Measurements from ENCODE around the gene NACC2.

The NACC2 gene

DNA sequence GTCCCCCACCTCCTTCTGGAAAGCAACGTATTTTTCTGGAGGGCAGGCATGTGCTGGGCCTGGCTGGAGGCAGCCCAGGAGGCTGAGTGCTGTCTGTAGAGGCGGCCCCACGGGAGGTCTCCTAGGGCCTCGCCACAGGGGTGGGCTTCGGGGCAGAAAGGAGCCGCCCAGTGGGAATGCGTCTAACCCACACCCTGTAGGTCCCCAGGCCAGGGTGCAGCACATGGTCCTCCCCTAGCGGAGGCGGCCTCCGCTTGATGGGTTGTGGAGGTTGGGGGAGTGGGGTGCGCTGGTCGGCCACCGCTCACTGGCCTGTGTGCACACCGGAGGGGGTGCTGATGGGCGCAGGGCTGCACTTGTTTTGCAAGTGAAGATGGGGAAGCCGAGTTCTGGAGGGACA lies 85.6 kb downstream of the NACC2 start:
- DNase-seq: no peak

DNA sequence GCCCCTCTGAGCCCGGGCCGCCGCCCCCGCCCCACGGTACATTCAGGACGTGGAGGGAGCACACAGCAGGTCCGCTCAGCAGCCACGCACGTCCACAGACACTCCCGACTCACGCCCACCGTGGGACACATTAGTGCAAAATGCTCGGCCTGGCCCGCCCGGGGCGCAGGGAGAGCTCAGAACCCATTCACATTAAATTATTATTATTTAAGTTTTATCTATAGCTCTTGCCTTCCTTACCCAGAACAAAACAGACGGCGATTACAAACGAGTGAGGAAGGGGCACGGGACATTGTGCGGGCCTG lies 86.4 kb downstream of the NACC2 start:
- DNase-seq: no peak

DNA sequence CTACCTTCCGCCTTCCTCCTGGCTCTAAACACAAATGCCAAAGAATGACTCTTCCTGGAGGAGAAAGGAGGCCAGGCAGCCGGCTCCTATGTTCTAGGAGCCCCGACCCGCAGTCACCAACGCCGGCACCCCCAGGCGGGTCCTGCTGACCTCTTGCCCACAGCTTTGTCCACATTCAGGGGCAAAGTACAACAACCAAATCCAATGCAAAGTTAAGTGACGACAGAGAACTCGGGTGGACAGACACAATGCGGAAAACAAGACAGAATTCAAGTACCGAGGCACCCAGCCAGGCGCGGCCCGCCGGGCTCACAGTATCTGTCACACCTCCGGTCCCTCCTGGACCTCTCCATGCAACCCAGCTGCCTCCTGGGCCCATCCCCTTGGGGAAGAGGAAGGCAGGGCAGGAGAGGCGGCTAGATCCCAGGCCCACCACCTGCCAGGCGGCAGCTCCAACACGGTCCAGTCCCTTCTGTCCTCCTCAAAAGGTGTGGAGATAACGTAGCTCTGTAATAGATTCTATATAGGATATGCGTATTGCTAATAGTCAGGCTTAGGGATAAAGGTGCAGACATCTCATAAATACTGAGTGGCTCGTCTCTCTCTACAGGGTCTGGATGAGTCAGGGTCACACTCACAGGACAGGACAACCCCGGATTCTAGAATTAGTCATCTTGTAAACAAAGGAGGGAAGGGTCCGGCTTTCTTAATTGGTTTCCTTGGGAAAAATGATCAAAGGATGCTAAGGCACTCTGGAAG lies 87.0 kb downstream of the NACC2 start:
- DNase-seq: no peak

DNA sequence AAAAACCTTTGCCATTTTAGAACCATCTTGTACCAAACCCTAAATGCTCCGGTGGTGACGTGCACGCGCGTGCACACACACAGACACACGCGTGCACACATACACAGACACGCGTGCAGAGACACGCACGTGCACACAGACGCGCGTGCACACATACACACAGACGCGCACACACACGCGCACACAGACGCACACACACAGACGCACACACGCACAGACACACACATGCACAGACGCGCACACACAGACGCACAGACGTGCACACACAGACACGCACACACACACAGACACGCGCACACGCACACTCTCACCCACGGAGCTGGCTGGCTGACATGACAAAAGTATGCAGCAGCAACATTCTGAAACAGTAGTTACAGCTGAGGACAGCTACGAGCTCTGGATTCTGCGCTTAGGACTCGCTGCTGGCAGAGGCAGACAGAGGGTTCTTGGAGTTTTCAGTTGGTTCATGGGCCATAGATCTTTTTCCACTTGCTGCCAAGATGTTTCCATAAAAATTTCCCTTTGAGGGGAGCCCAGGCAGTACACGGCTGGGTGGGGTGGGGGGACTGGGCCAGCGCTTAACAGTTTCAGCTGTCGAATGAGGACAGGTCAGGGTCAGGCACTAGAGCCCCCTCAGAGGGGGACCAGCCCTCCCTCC lies 87.7 kb downstream of the NACC2 start:
- no peak for DNase-seq

DNA sequence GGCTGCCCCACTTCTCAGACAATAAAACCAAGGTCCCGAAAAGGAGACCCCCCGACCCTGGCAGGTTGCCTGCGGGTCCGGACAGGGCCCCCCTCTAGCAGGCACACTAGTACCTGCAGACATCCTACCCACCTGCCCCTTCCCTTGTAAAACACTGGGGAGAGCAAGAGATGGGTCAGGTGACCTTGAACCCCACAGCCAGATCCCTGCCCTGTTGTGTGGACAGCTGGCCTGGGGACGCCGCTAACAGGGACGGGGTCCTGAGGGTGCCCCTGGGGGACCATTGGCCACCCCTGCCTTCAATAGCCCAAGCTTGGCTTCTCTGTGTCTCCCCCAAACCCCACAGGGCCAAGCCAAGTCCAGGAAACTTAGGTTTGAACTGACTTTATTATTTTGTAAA lies 88.9 kb downstream of the NACC2 start:
- no peak for DNase-seq

DNA sequence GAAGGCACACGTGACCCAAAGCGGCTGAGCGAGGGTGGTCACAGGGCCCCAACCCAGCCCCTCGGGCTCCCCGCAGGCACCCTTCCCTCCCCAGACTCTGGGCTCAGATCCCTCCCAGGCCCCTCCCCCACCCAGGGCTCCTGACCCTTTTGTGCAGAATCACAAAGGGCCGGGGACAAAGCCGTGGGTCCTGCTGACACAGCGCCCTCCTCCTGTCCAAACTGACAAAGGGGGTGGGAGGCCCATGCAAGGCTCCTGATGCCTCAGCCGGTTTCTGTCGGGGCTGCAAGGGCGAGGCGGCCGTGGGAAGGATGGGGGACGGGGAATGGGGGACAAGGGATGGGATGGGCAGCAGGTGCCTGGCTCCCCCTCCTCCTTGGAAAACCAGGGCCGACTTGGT lies 90.4 kb downstream of the NACC2 start:
- no peak for DNase-seq

DNA sequence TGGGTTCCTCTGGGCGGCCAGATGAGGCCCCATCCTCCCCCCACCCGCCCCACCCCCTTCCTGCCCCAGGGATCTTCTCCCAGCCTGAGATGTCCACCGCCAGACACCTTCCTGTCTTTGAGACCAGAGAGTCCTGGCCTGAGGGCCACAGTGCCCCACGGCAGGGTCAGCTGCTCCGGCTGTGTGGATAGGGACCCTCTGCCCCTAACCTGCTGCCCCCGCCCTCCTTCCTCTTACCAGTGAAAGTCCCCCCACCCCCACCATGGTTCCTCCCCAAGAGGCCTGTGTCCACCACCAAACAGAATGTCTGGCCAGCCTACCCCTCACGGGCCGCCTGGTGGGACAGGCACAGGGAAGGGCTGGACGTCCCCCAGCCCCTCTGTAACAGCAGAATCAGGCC lies 90.9 kb downstream of the NACC2 start:
- no peak for DNase-seq

DNA sequence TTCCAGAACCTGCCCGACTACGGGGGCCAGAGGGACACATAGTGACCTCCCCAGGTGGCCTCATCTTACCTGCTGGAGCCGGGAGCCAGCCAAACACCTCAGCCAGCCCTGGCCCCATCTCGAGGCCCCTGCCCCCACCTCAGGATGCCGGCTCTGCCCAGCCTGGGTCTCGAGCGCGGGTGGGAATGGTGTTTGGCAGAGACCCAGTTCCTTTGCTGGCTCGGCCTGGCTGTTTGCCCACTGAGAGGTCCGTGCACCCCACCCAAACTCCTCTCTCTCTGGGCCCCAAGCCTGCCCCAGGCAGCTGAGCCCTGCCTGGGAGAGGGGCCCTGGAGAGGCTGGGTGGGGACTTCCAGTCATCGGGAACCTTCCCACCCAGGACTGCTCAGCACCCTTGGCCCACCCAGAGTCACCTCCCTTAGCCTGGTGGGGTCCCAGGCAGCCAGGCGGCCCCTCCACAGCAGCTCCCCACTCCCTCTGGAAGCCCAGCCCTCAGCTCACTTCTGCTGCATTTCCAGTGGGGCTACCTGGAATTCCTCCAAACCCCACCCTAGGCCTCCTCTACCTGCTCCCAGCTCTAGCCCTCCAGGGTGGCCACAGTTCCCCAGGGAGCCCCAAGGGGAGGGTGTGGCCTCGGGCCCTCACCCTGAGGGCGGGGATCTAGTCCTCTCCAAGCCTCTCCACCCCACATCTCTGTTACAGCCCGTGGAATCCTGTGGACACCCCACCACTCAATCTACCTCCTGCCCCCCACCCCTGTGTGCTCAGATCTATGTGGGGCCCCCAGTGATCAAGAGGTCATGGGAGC lies 91.5 kb downstream of the NACC2 start:
- no peak for DNase-seq

DNA sequence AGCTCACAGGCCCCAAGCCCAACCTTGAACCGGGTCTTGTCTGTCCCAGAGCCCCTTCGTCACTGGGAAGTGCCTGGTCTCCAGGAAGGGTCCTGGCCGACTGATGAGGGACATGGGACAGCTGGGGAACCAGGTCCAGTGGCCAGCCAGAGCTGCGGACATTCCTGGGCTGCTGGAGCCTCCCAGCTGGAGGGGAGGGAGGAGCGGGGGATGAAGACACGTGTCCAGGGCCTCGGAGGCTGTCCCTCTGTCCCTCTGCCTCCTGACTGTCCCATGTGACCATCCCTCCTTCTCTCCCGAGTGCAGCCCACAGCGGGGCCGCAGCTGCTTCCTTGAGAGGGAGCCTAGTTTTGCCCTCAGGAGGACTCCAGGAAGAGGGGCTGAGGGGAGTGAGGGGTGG lies 92.2 kb downstream of the NACC2 start:
- no peak for DNase-seq

DNA sequence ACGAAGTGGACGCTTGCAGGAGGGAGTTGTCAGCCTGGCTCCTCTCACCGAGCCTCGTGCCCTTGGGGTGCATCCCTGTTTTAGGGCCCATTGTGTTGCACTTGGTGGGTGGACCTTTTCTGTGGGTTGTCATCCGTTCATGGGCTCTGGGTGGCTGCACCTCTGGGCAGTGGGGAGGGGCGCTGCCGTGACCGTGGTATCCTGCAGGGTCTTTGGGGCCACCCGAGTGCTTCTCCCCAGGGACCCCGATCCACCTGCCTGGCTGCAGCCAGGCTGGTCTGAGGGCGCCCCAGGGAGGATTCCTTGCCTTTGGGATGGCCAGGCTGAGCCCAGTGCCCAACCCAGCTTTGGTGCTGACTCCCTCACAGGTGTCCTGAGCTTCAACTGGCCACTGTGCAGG lies 92.9 kb downstream of the NACC2 start:
- no peak for DNase-seq

DNA sequence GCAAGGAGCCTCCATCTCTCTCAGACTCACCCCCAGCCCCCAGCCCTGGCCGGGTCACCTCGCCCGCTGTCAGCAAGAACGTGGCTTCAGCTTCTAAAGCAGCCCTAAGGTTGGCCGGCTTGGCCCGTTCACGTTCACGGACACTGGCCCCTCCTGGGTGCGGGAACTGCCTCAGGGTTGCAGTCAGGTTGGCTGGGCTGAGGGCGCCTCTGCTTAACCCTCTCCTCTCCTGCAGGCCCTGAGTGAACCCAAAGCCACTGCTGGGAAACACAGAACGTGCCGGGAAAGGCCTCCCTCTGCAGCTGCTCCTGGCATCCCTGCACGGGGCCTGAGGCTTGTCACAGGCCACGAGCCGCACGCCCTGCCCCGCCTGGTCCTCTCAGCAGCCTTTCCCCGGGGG lies 93.9 kb downstream of the NACC2 start:
- DNase-seq: no peak

DNA sequence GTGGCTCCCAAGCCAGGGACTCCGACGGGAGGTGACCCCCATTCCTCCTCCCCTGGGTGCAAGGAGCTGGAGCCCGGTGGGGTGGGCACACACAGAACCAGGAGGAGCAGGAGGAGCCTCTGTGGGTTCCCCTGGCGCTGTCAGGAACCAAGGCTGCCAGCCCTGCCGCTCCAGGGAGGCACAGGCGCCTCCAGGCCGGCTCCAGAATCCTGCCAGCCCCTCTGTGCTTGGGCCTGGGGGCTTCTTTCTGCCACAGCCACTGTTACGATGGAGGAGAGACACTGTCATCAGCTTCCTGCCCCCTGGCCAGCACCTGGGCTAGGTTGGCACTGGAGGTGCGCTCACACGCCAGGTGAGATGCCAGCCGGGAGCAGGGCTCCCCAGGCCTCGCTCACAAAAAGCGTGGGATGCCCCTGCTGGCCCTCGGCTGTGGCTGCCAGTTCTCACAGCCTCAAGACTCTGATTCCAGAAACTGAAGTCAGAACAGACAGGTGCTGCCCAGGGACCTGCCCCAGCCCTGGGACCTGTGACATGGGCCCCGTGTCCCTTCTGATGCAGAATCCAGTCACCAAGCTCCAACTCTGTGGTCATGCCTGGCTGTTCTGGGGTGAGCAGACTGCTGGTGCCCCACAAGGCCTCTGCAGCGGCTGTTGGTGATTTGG lies 96.5 kb downstream of the NACC2 start:
- DNase-seq: no peak

DNA sequence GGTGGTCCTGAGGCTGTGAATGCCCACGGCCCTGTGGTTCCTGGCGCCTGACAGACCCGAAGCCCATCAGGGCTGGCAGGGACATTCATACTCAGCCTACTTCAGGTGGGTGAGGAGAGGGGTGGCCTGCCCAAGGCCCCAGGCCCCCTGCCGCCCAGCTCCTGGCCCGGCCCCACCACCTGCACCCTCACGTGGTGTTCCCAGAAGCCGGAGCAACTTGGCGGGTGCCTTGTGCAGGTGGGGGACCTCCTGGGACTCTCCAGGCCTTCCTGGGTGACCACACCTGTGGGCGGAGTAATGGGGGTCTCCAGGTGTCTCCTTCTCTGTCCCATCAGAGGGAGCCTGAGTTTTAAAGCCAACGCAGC lies 97.1 kb downstream of the NACC2 start:
- DNase-seq: no peak

DNA sequence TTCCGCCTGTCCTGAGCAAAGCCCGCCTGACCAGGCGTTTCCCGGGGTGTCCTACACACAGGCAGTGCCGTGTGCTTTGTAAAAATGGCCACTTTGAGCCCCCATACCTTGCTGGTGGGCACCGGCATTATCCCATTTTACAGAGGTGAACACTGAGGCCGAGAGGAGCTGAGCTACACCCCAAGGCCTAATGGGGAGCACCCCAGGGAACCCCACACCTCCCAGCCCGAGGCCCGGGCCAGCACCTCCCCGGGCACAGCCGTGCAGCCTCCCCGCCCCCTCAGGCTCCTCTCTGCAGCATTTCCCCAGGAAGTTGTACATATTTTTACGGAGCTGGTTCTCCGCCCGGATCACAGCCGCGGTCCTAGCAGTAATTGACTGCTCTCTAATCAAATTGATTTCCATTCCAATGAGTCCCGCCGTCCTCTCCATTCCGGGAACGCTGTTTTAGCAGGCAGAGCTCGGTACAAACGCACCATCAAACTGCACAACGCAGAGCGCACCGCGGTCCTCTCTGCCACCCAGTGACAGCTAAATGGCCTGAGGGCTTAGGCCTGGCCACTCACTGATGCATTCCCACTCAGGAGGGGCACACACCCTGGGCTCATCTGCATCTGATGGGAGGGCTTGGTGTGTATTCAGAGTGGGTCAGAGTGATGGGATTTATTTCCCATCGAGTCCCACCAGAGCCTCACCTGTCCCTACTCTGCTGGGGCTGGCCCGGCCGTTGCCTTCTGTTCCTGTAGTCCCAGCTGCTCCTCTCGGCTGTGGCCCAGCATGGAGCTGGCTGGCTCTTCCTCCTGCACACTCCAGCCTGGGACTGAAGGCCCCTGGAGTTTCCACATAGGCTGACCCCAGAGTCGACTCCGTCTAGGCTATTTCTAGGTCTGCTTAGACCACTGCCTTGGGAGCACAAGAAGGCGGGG lies 97.7 kb downstream of the NACC2 start:
- no peak for DNase-seq

DNA sequence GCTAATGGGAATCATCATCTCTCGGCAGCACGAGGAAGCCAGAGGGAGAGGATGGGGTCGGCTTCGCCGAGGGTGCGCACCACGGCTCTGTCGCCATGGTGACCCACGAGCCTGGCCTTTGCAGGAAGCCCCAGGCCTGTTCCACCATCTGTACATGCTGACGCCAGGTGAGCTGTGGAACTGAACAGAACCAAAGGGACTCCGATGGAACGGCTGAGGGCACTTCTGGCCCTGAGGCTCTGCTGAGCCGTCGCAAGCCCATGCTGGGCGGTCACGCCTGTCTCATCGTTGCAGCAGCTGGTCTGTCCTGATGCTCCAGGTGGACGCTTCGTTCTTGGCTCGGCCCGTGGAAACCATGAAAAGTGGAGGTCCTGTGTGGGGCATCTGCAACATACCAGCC lies 99.3 kb downstream of the NACC2 start:
- no peak for DNase-seq

DNA sequence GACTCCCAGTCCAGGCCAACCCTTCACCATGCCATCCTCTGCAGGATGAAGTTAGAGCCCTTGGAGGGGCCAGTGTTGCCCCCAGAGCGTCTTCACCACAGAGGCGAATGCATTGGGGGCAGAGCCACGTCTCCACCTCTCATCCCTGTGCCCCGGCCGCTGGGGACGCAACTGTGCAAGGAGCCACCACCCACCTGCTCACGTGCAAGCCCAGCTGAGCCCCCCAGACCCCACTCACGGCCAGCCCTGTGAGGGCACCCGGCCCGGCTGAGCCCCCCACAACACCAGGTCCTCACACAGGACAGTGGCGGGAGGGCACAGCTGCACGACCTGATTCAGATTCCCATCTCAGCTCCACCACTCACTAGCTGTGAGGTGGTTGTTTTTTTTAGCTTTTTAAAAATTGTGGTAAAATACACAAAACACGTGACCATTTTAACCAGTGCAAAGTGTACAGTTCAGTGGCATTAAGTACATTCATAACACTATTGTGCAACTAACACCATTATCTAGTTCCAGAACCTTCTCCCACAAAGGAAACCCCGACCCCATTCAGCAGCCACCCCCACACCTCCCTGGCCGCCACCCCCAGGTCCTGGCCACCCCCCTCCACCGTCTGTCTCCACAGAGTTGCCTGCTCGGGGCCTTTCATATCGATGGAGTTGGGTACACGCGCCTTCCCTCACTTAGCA lies 100.4 kb downstream of the NACC2 start:
- DNase-seq: peak; percentile 25 to 62

DNA sequence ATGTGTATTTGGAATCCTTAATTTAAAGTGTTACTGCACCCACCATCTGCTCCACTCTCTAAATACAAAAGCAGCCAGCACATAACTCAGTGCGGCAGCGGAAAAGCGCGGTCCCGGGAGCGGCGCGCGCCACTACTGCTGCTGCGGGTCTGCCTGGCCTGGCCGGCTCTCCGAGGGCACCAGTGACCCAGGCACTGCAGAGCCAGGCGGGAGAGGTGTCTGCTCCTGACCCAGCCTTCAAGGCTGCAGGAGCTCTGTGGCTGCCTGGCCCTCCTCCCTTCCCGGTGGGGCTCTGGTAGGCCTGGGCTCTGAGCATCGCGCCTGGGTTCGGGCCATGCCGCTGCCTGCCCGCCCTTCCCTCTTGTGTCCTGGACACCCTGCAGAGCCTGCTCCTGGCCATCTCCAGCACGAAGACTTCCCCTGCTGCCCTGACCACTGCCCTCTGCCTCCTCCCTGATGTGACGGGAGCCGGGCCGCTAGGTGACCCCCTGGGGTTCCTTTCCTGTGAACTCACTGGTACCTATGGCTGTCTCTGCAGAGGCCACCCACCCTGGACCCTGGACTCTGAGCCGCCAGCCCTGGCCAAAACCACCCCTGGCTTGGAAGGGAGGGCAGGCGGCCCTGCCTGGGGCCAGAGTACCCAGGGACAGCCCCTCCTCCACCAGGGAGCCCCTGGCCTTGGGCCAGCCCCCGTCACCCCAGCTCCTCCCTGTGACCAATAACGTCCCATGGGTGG lies 101.2 kb downstream of the NACC2 start:
- no peak for DNase-seq

DNA sequence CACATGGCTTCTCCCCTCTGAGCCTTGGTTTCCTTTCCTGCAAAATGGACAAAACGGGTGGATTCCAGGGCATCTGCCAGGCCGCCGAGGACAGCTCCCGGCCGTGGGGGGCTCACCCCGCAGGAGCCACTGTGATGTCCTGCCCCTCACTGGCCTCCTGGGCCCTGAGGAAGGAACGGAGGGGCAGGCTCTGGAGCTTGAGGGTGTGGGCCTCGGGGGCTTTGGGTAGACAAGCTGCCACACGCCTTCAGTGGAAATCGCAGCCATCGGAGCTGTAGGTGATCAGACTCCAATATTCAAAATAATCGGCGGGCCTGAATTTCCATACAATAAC lies 101.7 kb downstream of the NACC2 start:
- DNase-seq: no peak

DNA sequence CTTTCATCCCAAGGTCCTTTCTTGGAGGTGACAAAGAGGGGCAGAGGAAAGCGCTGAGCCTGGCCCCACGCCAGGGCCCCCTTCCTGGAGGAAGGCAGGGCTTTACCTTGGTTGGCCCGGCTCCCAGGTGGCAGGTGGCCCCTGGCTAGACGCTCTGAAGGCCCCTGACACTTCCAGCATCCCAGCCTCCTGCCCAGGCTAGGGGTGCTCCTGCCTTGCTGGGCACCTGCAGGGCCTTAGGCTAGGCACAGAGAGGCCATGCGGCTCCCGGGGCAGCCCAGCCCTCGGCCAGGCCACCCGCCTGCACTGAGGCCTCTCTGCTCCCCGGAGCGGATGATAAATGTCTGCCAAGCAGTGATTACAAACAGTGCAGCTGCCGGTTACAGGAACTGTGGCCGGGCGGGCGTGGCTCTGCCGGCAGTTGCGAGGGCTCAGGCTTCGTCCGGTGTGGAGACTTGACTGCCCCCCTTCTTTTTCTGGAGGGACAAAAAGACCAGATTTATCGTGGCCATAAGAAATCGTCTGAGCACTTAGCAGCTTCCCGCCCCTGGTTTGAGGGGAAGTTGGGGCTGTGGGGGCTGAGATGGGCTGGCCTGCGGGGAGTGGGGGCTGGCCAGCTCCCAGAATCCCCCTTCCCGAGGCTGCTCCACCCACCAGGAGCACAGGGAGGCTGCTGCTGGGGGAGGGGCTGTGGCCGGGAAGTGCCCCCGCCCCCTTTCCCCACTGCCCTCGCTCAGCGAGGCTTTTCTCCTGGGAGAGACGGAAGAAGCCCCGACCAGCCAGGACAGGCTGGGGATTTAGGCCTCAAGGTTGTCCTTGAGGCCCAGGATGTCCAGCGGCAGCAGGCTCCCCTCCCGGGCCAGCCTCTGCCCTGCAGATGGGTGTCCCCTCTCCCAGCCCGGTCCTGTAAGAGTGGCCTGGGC lies 102.3 kb downstream of the NACC2 start:
- DNase-seq: peak; percentile 76 to 82

DNA sequence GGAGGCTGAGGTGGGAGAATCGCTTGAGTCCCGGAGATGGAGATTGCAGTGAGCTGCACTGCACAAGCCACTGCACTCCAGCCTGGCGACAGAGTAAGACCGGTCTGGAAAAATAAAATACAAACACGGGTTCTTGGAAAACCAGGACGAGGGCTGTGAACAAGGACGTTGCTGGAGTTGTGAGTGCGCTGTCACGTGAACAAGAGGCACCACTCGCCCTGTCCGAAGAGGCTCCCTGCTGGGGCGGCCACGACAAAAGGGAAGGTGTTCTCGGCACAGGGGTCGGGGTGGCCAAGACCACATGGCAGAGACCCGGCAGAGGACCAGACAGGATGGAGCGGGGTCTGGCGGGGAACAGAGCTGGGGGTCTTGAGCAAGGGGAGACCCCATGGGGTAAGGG lies 103.3 kb downstream of the NACC2 start:
- DNase-seq: no peak

Data from inflammatory macrophage treated with lipopolysaccharide for 1 hour (primary cell).